Esophagus muscularis mucosa (tissue), 4 donors: ENCODE measurements around the gene MAD1L1. TPM values are rescaled to one million over a fixed set of nuclear protein-coding genes. Genes with fewer than 3 reads are reported as not detected.
A peak's percentile ranks its signal among the peaks of the same experiment; 100 is the strongest.

ENCODE experiments used
- DNase-seq: peaks from one replicate; pipeline ENCODE4 v3.0.0-alpha.2; 2017; ENCODE audit errors: extremely low spot score
- H3K27ac ChIP-seq, 4 donors: fragments of 200-600 bp; sonication (generic); replicated peaks in 1 of 4; 1 replicate in 3 of 4; 2 replicates in 1 of 4; pipeline ENCODE4 v1.5.1; 2016 to 2019; ENCODE audit warnings: mild to moderate bottlenecking in 1 of 4
- H3K27me3 ChIP-seq, 4 donors: fragments of 200-600 bp; sonication (generic); one replicate each; pipeline versions ENCODE4 v1.5.1 to v1.6.0; 2016 to 2019
- H3K36me3 ChIP-seq, 4 donors: fragments of 200-600 bp; sonication (generic); one replicate each; pipeline ENCODE4 v1.5.1; 2016 to 2019
- H3K4me1 ChIP-seq, 4 donors: fragments of 200-600 bp; sonication (generic); one replicate each; pipeline ENCODE4 v1.5.1; 2016 to 2019
- H3K4me3 ChIP-seq, 4 donors: fragments of 200-600 bp; sonication (generic); 1 replicate in 2 of 4; 2 replicates in 2 of 4; pipeline ENCODE4 v1.5.1; 2016 to 2019; ENCODE audit warnings: mild to moderate bottlenecking in 4 of 4, moderate library complexity in 1 of 4
- H3K9me3 ChIP-seq, 4 donors: fragments of 200-600 bp; sonication (generic); 1 replicate in 3 of 4; 2 replicates in 1 of 4; pipeline ENCODE4 v1.5.1; 2016 to 2019
- CTCF ChIP-seq, 3 experiments: fragments of 200-600 bp in 2 of 3; fragments of 450-650 bp in 1 of 3; sonication (generic) in 2 of 3; IDR thresholded peaks; one replicate each; pipeline ENCODE4 v1.5.1; 2017 to 2019; ENCODE audit warnings: antibody characterized with exemption in 3 of 3, mild to moderate bottlenecking in 2 of 3, moderate library complexity in 1 of 3
- EP300 ChIP-seq: sonication (generic); formaldehyde crosslinking; IDR thresholded peaks from one replicate; pipeline ENCODE4 v1.6.1; 2017; ENCODE audit warnings: antibody characterized with exemption
- POLR2A ChIP-seq: fragments of 450-650 bp; IDR thresholded peaks from one replicate; pipeline ENCODE4 v1.6.1; 2017; ENCODE audit warnings: antibody characterized with exemption, moderate library complexity, mild to moderate bottlenecking, low read depth
- POLR2AphosphoS5 ChIP-seq, 2 donors: sonication (generic); formaldehyde crosslinking; IDR thresholded peaks; one replicate each; pipeline ENCODE4 v1.6.1; 2017; ENCODE audit warnings: antibody characterized with exemption in 2 of 2
- WGBS: methylation state at CpG from one replicate; pipeline ENCODE4 v1.1.5; 2018; 5-methylcytosine and 5-hydroxymethylcytosine counted together
- intact Hi-C: fragments of 100-400 bp; cut with DNase I; formaldehyde crosslinking; loops from one replicate; pipeline ENCODE4 v1.15.1; 2023
- total RNA-seq, 4 donors: library from RNA; depleted of rRNA; stranded (reverse); fragments of >200 nt; gene quantifications; one replicate each; pipeline versions ENCODE4 v1.1.0 to v1.2.1, GENCODE V29; 2016

The MAD1L1 gene
- total RNA-seq, 4 donors from 2014 or later = 22.2 to 33.1 (median 29.5) TPM

- 89% methylated on average over 16 of the region's 16 CpGs for WGBS
- no peak overlapping the region for H3K4me3 ChIP-seq
- TF ChIP-seq EP300 = no peak
- no peak for TF ChIP-seq POLR2AphosphoS5 (IDR thresholded peaks at IDR 0.05)
- no peak for TF ChIP-seq POLR2A
- no peak for TF ChIP-seq CTCF (IDR thresholded peaks at IDR 0.05)
- no peak for DNase-seq
- H3K4me1 ChIP-seq = peaks cover 10 to 32% (median 29%) of the 10 kb centered on the region in 4 donors
- H3K27me3 ChIP-seq = no peaks in the 10 kb centered on the region
- intact Hi-C loops = loop anchor here (1.0 to 5.0 kb wide), 2 partner anchors 51 to 104 kb away; no protein-coding TSS in a partner anchor
- peaks cover 26 to 56% (median 52%) of the 10 kb centered on the region in 4 donors for H3K36me3 ChIP-seq
- no peak overlapping the region for H3K27ac ChIP-seq
- no peaks in the 10 kb centered on the region for H3K9me3 ChIP-seq
Observed at GRCh38 chr7:2208712-2209111, 24.0 kb downstream of the MAD1L1 start.

DNA sequence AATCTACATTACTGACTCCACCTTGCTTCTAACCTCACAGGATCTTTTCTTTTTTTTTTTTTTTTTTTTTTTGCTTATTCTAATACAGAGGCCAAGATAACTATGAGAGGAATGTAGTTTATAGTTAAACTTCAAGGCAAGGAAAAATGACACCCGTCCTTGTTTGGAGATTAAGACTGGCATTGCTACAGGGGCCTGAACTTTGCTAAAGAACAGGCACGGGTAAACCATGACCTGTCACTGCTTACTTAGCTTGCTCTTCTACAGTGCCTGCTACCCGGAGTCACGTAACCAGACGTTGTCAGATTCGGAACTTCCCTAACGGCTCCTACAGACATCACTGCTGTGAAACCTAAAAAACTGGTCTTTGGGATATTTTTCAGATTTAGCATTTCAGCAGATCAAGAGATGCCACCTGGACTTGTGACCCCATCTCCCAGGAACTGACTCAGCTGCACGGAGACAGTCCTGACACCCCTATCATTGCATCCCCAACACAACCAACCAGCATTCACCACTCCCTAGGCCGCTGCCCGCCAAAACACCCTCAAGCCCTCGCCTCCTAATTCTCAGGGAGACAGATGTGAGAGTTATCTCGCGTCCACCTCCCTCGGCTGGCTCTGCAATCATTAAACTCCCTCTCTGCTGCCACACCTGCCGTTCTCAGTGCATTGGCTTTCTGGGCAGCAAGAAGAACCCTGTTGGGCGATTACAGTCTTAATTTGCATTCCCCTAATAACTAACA, 27.5 kb downstream of the MAD1L1 start:
- TF ChIP-seq POLR2AphosphoS5 (IDR thresholded peaks at IDR 0.05) = no peak
- TF ChIP-seq CTCF (IDR thresholded peaks at IDR 0.05) = no peak
- TF ChIP-seq POLR2A = no peak
- TF ChIP-seq EP300 = no peak
- peaks cover 15 to 44% (median 42%) of the 10 kb centered on the region in 4 donors for H3K4me1 ChIP-seq
- peak overlapping the region in 2 of 4 donors; percentile 23 to 54 for H3K27ac ChIP-seq
- H3K36me3 ChIP-seq = peaks cover 2 to 42% (median 32%) of the 10 kb centered on the region in 4 donors
- H3K4me3 ChIP-seq = no peak overlapping the region
- 81% methylated on average over 16 of the region's 16 CpGs for WGBS
- DNase-seq = no peak
- no peaks in the 10 kb centered on the region for H3K27me3 ChIP-seq
- intact Hi-C loops = loop anchor here (5.0 kb wide), 1 partner anchor 48 kb away; no protein-coding TSS in a partner anchor
- H3K9me3 ChIP-seq = no peaks in the 10 kb centered on the region

- WGBS = 93% methylated on average over 11 of the region's 11 CpGs
- Histone ChIP-seq H3K4me1 (peaks cover 15 to 40% (median 38%) of the 10 kb centered on the region in 4 donors), H3K36me3 (peaks cover 6 to 44% (median 39%) of the 10 kb centered on the region in 4 donors), H3K9me3 (no peaks in the 10 kb centered on the region), H3K27ac (peak overlapping the region in 3 of 4 donors; percentile 30 to 54 (median 32)), H3K4me3 (no peak overlapping the region), H3K27me3 (no peaks in the 10 kb centered on the region)
- no peak for DNase-seq
- intact Hi-C loops = no loop called here
- TF ChIP-seq EP300 (no peak), CTCF (IDR thresholded peaks at IDR 0.05) (no peak), POLR2AphosphoS5 (IDR thresholded peaks at IDR 0.05) (no peak), POLR2A (no peak)
Observed at GRCh38 chr7:2204446-2204845, 28.3 kb downstream of the MAD1L1 start.

DNA sequence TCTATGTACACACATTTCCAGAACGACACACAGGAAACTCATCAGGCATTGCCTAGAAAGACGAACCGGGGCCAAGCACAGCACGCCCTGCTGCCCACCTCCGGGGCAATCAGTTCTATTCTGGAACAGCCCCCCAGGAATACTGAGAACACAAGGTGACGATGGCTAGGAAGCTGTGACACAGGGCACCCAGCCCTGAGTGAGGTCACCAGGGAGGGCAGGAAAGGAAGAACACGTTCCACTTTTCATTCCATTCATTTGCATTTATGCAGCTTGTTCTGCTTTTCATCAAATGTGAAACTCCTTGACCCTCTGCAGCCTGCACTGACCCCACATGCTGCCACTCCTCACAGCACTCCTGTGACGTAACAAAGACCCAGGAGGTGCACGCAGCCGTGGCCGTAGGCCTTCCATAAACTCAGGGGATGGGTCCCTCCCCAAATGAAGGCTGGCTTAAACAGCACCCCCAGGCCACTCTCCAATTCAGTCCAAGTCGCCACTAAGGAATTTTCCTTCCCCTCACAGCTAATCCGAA, 28.9 kb downstream of the MAD1L1 start:
- no peak for DNase-seq
- Histone ChIP-seq H3K36me3 (peaks cover 6 to 45% (median 42%) of the 10 kb centered on the region in 4 donors), H3K4me3 (no peak overlapping the region), H3K27ac (peak overlapping the region in 3 of 4 donors; percentile 30 to 54 (median 32)), H3K9me3 (no peaks in the 10 kb centered on the region), H3K27me3 (no peaks in the 10 kb centered on the region), H3K4me1 (peaks cover 15 to 37% (median 33%) of the 10 kb centered on the region in 4 donors)
- TF ChIP-seq EP300 = no peak
- TF ChIP-seq CTCF (IDR thresholded peaks at IDR 0.05) = no peak
- no peak for TF ChIP-seq POLR2A
- no peak for TF ChIP-seq POLR2AphosphoS5 (IDR thresholded peaks at IDR 0.05)
- intact Hi-C loops = no loop called here
- WGBS = 52% methylated on average over 12 of the region's 13 CpGs
